Body of pancreas (tissue), 4 donors: ENCODE results near the gene G6PD.

Experiments
- CTCF ChIP-seq, 7 experiments: fragments of 450-650 bp in 4 of 7; fragments of 200-600 bp in 3 of 7; sonication (generic) in 3 of 7; IDR thresholded peaks; one replicate each; pipeline ENCODE4 v1.5.1; 2016 to 2019; ENCODE audit warnings: antibody characterized with exemption in 7 of 7
- POLR2A ChIP-seq, 3 donors: fragments of 450-650 bp; IDR thresholded peaks; one replicate each; pipeline ENCODE4 v1.6.1; 2016; ENCODE audit warnings: antibody characterized with exemption in 3 of 3, mild to moderate bottlenecking in 2 of 3

GRCh38 chrX:154539077-154539476 is 7.6 kb downstream of the G6PD start:
- TF ChIP-seq CTCF (IDR thresholded peaks at IDR 0.05) (no peak), POLR2A (IDR thresholded peaks at IDR 0.05) (no peak)
